SIG-M5 (cell line): ENCODE measurements around the gene XRCC4.
A peak's percentile ranks its signal among the peaks of the same experiment; 100 is the strongest.
"Not testable (repeated sequence)": the region's sequence is repeated elsewhere in the genome, so short reads cannot be mapped to it uniquely, and the experiment has no call there.

Source experiments
- DNase-seq: peaks from one replicate; lab custom pipeline; 2025; lab: John Stamatoyannopoulos, UW

XRCC4 gene

DNA sequence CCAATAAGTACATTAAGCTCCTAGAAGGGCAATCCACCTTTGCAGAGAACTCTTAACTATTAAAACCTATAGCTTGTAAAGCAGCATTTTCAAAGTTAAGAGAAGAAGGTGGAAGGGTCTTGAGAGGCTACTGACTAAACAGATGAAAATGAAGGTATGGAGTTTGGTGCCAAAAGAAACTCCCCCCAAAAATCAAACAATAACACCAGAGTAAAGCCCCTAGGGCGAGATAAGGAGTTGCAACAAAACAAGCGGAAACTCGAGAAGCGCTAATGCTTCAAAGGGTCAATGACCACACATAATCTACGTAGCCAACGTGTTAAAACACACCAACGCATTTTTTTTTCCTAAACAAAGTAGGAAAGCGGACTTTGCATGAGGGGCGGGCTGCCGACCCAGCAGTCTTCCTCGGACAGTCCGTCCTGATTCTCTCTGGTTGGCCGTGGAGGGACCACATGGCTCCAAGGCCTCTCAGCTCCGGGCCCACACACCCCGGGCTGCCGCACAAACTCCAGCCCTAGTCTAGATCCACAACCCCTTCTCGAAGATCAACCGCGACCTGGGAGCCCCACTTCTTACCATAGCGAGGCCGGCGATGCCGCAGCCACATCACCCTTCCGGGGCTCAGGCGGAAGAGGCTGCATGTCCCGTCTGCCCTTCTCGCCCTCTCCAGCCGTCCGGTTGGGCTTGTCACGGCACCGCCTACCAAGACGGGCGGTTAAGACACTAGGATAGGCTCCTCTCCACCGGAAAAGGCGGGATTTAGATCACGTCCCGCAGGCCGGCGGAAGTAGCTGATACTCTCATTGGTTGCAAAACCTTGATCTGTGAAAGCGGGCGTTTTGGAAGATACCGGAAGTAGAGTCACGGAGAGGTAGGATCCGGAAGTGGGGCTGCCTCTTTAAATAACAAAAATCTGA lies at the start of gene XRCC4, which contains the start of gene TMEM167A:
XRCC4 (plus strand) TSS at position 806 of the 920 bp plus-strand sequence. CDS start 27,373 bp downstream, outside the sequence.
TMEM167A (minus strand) TSS at position 653 of the 920 bp plus-strand sequence; CDS start at position 582, 71 bp downstream.
- DNase-seq: peak; percentile 98

DNA sequence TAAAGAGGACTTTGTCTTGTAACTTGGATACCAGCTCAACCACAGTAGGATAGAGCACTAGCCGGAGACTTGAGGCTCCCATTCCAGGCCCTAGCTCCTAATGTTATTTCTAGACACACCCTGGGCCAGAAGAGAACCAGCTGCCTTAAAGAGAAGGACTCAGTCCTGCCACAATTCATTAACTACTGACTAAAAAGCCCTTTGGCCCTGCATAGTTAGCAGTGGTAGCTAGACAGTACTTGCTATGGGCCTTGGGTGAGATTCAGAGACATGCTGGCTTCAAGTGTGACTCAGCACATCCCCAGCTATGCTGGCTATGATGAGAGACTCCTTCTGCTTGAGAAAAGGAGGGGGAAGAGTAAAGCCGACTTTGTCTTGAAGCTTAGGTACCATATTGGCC lies 47.4 kb upstream of the XRCC4 start:
- no peak for DNase-seq

DNA sequence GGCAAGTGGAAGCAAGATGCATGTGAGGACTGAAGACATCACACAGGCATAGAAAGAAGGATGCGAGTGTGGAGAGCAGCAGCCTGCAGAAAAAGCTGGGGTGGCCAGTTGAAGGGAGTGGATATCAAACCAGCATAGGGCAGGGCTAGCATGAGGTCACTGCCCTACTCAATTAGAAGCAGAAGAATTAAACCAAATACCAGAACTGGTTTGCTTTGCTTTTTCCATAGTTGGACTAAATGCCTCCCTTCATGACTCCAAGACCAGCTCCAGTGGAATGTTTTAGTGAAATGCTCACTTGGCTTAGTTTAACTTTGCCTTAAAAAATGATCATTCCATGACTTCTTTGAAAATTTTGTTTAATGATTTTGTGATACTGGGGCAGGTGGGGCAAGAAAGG lies 46.0 kb upstream of the XRCC4 start:
- no peak for DNase-seq

GRCh38 chr5:83034036-83034435 lies 43.3 kb upstream of the XRCC4 start:
- DNase-seq: no peak

DNA sequence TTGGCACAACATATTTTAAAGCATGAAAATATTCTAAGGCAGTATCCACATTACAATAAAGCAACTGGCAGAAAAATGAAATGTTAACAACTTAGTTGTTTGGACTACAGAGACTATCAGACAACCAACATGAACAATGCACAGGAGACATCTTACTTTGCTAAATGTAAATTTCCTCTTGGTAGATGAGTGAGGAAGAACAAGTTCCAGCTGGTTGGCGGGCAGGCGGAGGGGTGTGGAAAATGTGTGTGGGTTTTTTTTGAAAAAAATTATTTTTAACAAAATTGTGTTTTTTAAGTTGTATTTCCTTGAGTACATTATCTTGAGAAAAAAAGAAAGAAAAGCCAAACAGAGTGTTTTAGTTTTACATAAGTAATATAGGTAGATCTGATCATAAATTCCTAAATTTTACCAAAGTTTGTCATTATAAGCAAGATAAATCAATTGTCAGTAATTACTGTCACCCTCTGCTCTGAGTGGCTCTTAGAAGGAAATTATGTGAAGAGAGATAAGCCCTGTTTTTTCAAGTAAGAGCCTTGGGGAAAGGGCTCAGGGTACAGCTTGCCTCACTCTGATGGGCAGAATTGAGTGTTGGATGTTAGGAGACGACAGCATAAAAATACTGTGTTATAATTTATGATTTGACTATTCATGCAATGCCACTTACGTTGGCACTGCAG lies 42.7 kb upstream of the XRCC4 start:
- DNase-seq: no peak

DNA sequence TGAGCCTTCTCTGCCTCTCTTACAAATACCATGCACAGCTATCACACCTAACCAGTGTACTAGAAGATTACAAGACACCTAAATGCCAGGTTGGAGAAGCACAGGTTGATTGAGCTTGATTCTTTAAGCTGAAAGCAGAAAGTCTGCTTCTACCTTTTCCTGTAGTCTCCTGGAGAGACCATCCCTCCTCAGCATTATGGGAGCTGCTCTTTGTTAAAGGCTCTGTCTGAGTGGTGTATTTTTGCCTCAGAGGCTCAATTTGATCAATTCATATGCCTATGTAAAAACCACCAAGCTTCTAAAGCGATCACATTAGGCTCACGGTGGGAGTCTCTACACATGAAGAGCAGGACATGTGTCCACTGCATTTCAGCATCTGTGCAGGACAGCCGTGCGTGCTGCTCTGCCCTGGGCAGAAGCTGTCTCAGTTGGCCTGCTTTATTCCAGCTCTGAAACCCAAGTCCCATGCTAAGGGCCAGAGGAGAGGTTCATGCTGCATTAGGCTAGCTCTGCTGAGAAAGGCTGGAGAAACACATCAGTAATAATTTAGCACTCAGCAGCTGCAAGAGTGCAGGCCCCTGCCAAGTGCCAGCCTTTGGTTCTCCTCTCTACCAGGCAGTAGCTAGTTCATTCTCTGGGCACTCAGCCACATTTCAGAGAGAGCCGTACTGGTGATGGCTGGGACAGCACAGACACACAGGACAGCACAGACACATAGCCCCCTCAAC lies 41.8 kb upstream of the XRCC4 start:
- no peak for DNase-seq

DNA sequence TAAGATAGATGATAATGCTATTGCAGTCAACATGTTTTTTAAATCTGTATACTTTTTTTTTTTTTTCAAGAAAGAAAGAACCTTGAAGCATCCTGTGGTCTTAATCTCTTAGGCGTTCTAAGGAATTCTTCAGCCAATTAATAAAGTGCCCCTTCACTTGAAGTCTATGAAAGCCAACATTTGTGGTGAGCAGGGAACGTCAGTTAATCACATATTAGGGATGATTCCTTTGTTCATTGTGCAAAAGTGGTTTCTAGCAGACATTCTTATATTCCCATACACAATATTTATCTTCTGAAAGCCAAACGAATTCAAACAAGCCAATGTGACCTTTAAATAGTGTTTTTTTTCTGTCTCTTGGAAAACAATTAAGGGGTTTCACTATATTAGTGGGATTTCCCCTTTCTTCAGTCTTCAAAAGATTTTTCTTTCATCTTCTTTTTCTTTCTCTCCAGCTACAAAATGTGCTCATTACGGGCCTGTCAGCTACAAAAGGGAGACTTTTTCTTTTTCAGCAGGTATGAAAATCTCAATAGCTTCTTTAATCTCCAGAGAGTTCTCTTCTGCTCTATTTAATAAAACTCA lies 40.3 kb upstream of the XRCC4 start:
- DNase-seq: no peak

GRCh38 chr5:83038924-83039323 lies 38.4 kb upstream of the XRCC4 start:
- no peak for DNase-seq

DNA sequence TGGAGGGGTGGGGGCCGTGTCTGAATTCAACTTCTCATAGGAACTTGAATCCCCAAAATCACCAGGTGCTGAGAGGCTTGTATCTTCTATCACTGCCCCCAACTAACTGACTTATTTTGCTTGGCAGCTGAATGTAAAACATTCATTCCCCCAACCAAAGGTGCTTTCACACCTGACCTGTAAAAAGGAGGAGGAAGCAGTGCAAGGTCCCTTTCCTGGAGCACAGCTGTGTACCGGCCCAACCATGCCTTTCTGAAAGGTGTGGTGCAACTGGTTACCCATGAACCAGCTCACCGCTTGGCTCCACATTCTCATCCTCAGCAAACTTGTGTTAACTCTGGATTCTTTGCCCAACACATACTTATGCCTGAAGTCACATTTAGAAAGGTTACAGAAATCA lies 34.8 kb upstream of the XRCC4 start:
- no peak for DNase-seq

DNA sequence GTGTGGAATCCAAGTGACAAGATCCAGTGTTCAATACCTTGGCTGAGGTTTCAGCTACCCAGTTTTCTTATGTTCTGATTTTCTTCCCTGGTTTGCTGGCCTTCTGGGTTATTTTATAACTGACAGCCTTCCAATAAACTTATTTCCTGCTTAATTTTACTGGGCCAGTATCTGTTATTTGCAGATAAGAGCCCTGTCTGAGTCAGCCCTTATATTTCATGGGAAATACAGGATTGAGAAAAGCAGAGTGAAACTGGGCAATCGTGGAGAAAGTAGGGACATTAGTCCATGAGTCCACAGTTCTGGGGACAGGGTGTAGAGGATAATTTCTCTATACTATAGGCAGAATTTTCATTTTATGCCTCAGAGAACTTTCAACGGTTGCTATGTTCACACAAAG lies 32.4 kb upstream of the XRCC4 start:
- no peak for DNase-seq

GRCh38 chr5:83048277-83048676 lies 29.1 kb upstream of the XRCC4 start:
- no peak for DNase-seq

- DNase-seq: no peak
These were observed 28.5 kb upstream of the XRCC4 start for GRCh38 chr5:83048811-83049210.

- no peak for DNase-seq
These were observed 27.9 kb upstream of the XRCC4 start for GRCh38 chr5:83049370-83049885.

- no peak for DNase-seq
These were observed 26.5 kb upstream of the XRCC4 start for GRCh38 chr5:83050723-83051340.

DNA sequence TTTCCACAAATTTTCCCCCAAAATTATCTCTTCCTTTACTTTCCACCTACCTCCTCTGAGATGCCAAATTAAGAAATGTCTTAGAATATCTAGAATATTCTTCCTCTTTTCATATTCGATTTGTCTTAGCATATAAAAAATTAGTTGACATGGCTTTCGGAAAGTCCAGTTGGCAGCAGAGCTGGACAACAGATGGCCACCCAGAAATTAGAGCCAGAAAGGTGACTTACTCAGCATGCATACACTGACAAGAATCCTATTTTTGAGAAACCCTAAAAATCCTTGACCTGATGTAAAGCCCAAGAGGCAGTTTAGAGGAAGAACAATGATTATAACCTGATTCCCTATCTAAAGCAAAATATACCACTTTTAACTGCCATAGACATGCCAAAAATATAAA lies 22.2 kb upstream of the XRCC4 start:
- DNase-seq: no peak

DNA sequence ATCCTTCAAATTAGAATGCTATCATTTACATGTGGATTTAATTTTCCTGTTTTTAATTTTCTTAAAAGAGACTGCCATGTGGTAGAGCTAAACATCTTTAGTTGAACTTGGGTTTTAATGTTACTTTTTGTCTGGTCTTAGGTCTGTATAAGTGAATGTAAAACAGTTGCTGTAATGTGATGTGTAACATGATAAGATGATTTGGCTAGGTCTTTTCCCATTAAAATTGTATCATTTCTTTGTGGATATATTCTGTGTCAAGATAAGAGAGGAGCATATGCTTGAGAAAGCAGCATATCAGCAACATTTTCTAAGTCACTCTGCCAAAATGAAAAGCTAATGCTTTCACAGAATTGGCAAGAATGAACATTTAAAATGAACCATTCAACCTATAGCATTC lies 18.6 kb upstream of the XRCC4 start:
- no peak for DNase-seq

DNA sequence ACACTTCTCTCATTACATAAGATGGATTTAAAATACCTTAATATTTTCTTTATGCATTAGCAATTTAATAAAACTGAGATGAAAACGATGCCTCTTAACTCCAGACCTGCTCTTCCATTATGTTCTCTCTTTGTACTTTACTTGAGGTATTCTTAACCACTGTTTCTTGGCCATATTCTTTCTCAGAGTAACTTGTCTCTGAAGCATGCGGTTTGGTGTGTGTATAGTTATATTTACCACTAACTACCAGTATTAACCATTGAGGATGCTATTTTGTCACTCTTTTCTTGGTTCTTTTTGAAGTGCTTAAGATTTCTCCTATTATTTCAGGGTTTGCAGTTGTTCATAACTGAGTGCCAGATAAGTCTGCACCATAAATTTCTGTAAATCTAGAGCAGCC lies 18.0 kb upstream of the XRCC4 start:
- no peak for DNase-seq

DNA sequence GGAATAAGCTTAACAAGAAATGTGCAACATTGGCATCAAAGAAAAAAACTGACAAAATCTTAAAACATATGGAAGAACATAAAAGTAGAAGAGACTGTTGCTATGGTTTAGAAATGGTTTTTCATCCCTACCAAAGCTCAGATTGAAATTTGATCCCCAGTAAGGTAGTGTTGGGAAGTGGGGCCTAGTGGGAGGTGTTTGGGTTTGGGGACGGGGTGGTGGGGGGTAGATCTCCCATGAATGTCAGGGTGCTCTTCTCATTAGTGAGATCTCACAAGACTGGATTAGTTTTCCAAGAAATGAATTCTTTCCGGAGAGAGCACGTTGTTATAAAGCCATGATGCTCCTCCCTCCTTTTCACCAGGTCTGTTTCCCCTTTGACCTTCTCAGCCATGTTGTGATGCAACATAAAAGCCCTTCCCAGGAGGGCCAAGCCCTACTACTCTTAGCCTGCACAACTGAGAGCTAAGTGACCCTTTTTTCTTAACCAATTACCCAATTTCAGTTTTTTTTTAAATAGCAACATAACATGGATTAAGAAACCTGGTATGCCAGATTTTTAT lies 10.7 kb upstream of the XRCC4 start:
- DNase-seq: no peak

GRCh38 chr5:83067377-83067776 lies 10.0 kb upstream of the XRCC4 start:
- not testable (repeated sequence) for DNase-seq

- no peak for DNase-seq
These were observed 8.1 kb upstream of the XRCC4 start for GRCh38 chr5:83069096-83069799.
